ENCODE results near the gene COBL. TPM values are rescaled to one million over a fixed set of nuclear protein-coding genes. Genes with fewer than 3 reads are reported as not detected.

The COBL gene
- total RNA-seq, 1 experiment from 2014 or later = 8.6 TPM

DNA sequence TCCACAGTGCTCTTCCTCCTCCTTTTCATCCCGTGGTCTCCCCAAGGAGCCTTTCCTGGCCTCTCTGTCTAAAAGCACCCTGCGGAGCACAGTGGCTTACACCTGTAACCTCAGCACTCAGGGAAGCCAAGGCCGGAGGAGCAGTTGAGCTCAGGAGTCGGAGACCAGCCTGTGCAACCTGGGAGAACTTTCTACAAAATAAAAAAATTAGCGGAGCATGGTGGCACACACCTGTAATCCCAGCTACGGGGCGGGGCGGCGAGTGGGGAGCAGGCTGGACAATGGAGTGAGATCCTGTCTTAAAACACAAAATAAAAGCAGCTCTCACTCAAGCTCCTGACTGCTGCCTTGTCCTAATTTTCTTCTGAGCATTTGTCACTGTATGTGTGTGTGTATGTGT lies 1.4 kb upstream of the COBL start:
- no peak for TF ChIP-seq CTCF (conservative IDR thresholded peaks at IDR 0.05; ENCODE audit: low read depth, low read length)
- TF ChIP-seq EZH2 (IDR thresholded peaks at IDR 0.05; ENCODE audit: low read length, unreplicated experiment) = no peak
- TF ChIP-seq EZH2phosphoT487 (IDR thresholded peaks at IDR 0.05; ENCODE audit: borderline replicate concordance, low read length) = no peak
- H3K9me3 ChIP-seq (ENCODE audit: low read length) = no peaks in the 10 kb centered on the region
- no peak overlapping the region for H3K9ac ChIP-seq (ENCODE audit: low read length)
- ChIA-PET POLR2A (ENCODE audit: unreplicated experiment) (no interaction called here), CTCF (no interaction called here)
- H3K4me2 ChIP-seq (ENCODE audit: low read length) = no peak overlapping the region
- ATAC-seq (no peak), DNase-seq (no peak)
- no peaks in the 10 kb centered on the region for H3K36me3 ChIP-seq (ENCODE audit: low read depth, low read length)
- peaks cover 25% of the 10 kb centered on the region for H3K4me1 ChIP-seq (ENCODE audit: insufficient read depth, low read length)
- no peak overlapping the region for H3K27ac ChIP-seq (ENCODE audit: low read length)
- no peaks in the 10 kb centered on the region for H3K27me3 ChIP-seq (ENCODE audit: low read length)
- H3K79me2 ChIP-seq (ENCODE audit: low read length) = peaks cover 32% of the 10 kb centered on the region
- no peaks in the 10 kb centered on the region for H4K20me1 ChIP-seq (ENCODE audit: low read length)
- H3F3A ChIP-seq (ENCODE audit: low read length, unreplicated experiment) = no peaks in the 10 kb centered on the region
- H3K9me2 ChIP-seq (replicated peaks; ENCODE audit: low read length) = no peaks in the 10 kb centered on the region
- no peak overlapping the region for H2AFZ ChIP-seq (ENCODE audit: low read length)
- BruUV-seq (replicated peaks) = no TSS peak
- no peak overlapping the region for H3K4me3 ChIP-seq (ENCODE audit: low read length)
- intact Hi-C loops (cut with micrococcal nuclease) = loop anchor here (5.0 kb wide), 1 partner anchor 56 kb away; no protein-coding TSS in a partner anchor

DNA sequence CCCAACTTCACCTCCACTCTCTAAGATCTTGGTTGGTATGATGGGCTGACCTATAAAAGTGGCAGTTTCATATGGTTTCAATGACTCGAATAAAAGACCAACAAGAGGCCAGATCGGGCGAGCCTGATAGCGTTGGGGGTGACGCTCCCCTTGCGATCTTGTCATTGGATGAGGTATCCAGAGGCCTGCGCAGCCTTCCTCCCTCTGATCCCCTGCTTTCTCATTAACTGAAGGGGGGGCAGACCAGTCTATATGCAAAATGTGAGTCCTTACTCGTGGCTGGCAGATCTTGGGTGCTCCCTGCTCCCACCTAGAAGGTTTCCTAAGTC lies 937 bp upstream of the COBL start:
- CTCF ChIA-PET = no interaction called here
- Histone ChIP-seq H3K9ac (ENCODE audit: low read length) (peak overlapping the region; percentile 63; the same call in 1 of the 2 replicates), H3K36me3 (ENCODE audit: low read depth, low read length) (no peaks in the 10 kb centered on the region), H3F3A (ENCODE audit: low read length, unreplicated experiment) (no peaks in the 10 kb centered on the region), H3K79me2 (ENCODE audit: low read length) (peaks cover 37% of the 10 kb centered on the region), H3K9me3 (ENCODE audit: low read length) (no peaks in the 10 kb centered on the region), H4K20me1 (ENCODE audit: low read length) (no peaks in the 10 kb centered on the region), H2AFZ (ENCODE audit: low read length) (peak overlapping the region; percentile 91; the same call in 1 of the 2 replicates), H3K4me3 (ENCODE audit: low read length) (peak overlapping the region; percentile 79), H3K27me3 (ENCODE audit: low read length) (no peaks in the 10 kb centered on the region), H3K4me1 (ENCODE audit: insufficient read depth, low read length) (peaks cover 25% of the 10 kb centered on the region), H3K4me2 (ENCODE audit: low read length) (peak overlapping the region; percentile 88), H3K27ac (ENCODE audit: low read length) (no peak overlapping the region), H3K9me2 (replicated peaks; ENCODE audit: low read length) (no peaks in the 10 kb centered on the region)
- POLR2A ChIA-PET (ENCODE audit: unreplicated experiment) = no interaction called here
- intact Hi-C loops (cut with micrococcal nuclease) = loop anchor here (1.0 to 5.0 kb wide), 4 partner anchors 15 to 92 kb away; no protein-coding TSS in a partner anchor
- no TSS peak for BruUV-seq (replicated peaks)
- DNase-seq (no peak), ATAC-seq (no peak)
- TF ChIP-seq CTCF (conservative IDR thresholded peaks at IDR 0.05; ENCODE audit: low read depth, low read length) (no peak), EZH2 (IDR thresholded peaks at IDR 0.05; ENCODE audit: low read length, unreplicated experiment) (no peak), EZH2phosphoT487 (IDR thresholded peaks at IDR 0.05; ENCODE audit: borderline replicate concordance, low read length) (no peak)

DNA sequence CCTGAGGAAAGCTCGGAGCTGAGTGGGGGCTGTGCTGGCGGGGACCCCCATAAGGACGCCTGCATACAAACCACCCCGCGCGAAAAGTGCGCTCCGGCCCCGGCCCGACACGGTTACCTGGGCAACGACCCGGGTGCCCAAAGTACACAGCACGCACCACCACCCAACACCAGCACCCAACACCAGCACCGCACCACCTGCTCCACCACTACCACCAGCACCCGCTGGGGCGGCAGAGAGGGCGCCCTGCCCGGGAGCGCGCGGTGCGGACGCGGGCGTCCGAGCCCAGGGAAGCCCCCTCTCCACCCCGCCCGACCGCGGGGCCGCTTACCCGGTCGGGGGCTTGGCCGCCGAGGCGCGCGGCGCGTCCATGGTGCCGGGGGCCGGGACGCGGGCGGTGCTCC lies 345 bp downstream of the COBL start:
- ATAC-seq (peak; percentile 72), DNase-seq (peak; percentile 48)
- peaks cover 48% of the 10 kb centered on the region for H3K79me2 ChIP-seq (ENCODE audit: low read length)
- no peaks in the 10 kb centered on the region for H3K9me2 ChIP-seq (replicated peaks; ENCODE audit: low read length)
- H3F3A ChIP-seq (ENCODE audit: low read length, unreplicated experiment) = no peaks in the 10 kb centered on the region
- POLR2A ChIA-PET (ENCODE audit: unreplicated experiment) = interaction anchor here (0.7 kb wide), 1 partner anchor 53 kb away, joined by 4 read pairs; no protein-coding TSS in a partner anchor
- H3K36me3 ChIP-seq (ENCODE audit: low read depth, low read length) = no peaks in the 10 kb centered on the region
- intact Hi-C loops (cut with micrococcal nuclease) = loop anchor here (2.0 to 5.0 kb wide), 2 partner anchors 13 to 54 kb away; no protein-coding TSS in a partner anchor
- CTCF ChIA-PET = no interaction called here
- peak overlapping the region; percentile 77 for H3K9ac ChIP-seq (ENCODE audit: low read length)
- H3K9me3 ChIP-seq (ENCODE audit: low read length) = no peaks in the 10 kb centered on the region
- H3K4me3 ChIP-seq (ENCODE audit: low read length) = peak overlapping the region; percentile 80
- no peaks in the 10 kb centered on the region for H4K20me1 ChIP-seq (ENCODE audit: low read length)
- H3K27me3 ChIP-seq (ENCODE audit: low read length) = no peaks in the 10 kb centered on the region
- no TSS peak for BruUV-seq (replicated peaks)
- H2AFZ ChIP-seq (ENCODE audit: low read length) = peak overlapping the region; percentile 84
- TF ChIP-seq CTCF (conservative IDR thresholded peaks at IDR 0.05; ENCODE audit: low read depth, low read length) (no peak), EZH2 (IDR thresholded peaks at IDR 0.05; ENCODE audit: low read length, unreplicated experiment) (no peak)
- peak overlapping the region; percentile 91 for H3K4me2 ChIP-seq (ENCODE audit: low read length)
- peaks cover 25% of the 10 kb centered on the region for H3K4me1 ChIP-seq (ENCODE audit: insufficient read depth, low read length)
- peak overlapping the region; percentile 60 for H3K27ac ChIP-seq (ENCODE audit: low read length)

Measured in PC-3 (cell line).